ENCODE data around the gene ACKR2.
A peak's percentile ranks its signal among the peaks of the same experiment; 100 is the strongest.

Gene ACKR2

GRCh38 chr3:42839616-42840015 is 30.4 kb downstream of the ACKR2 start:
- H3K27ac ChIP-seq (ENCODE audit: extremely low read depth, low read depth, low read length): no peak overlapping the region
- ChIA-PET CTCF (interaction anchor here (0.5 to 3.6 kb wide), 21 partner anchors 8 to 651 kb away, joined by 3 to 48 read pairs (median 3); no protein-coding TSS in a partner anchor), POLR2A (no interaction called here)
- H3K4me1 ChIP-seq (ENCODE audit: control insufficient read depth, insufficient read depth, low read length): no peaks in the 10 kb centered on the region
- H3K36me3 ChIP-seq (ENCODE audit: control insufficient read depth in 2 of 2, insufficient read depth in 1 of 2, low read length in 2 of 2): no peaks in the 10 kb centered on the region
- peak; percentile 53 for TF ChIP-seq ZNF654 (tag by site-specific recombination; IDR thresholded peaks at IDR 0.05; ENCODE audit: low read depth)
- TF ChIP-seq, protein P1, sequence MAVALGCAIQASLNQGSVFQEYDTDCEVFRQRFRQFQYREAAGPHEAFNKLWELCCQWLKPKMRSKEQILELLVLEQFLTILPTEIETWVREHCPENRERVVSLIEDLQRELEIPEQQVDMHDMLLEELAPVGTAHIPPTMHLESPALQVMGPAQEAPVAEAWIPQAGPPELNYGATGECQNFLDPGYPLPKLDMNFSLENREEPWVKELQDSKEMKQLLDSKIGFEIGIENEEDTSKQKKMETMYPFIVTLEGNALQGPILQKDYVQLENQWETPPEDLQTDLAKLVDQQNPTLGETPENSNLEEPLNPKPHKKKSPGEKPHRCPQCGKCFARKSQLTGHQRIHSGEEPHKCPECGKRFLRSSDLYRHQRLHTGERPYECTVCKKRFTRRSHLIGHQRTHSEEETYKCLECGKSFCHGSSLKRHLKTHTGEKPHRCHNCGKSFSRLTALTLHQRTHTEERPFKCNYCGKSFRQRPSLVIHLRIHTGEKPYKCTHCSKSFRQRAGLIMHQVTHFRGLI (tag by site-specific recombination; IDR thresholded peaks at IDR 0.05): peak; percentile 37; the same call in 1 of the 2 replicates
- TF ChIP-seq ZNF658 (tag by site-specific recombination; IDR thresholded peaks at IDR 0.05): no peak
- TF ChIP-seq, protein P2, sequence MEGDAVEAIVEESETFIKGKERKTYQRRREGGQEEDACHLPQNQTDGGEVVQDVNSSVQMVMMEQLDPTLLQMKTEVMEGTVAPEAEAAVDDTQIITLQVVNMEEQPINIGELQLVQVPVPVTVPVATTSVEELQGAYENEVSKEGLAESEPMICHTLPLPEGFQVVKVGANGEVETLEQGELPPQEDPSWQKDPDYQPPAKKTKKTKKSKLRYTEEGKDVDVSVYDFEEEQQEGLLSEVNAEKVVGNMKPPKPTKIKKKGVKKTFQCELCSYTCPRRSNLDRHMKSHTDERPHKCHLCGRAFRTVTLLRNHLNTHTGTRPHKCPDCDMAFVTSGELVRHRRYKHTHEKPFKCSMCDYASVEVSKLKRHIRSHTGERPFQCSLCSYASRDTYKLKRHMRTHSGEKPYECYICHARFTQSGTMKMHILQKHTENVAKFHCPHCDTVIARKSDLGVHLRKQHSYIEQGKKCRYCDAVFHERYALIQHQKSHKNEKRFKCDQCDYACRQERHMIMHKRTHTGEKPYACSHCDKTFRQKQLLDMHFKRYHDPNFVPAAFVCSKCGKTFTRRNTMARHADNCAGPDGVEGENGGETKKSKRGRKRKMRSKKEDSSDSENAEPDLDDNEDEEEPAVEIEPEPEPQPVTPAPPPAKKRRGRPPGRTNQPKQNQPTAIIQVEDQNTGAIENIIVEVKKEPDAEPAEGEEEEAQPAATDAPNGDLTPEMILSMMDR (tag by site-specific recombination; IDR thresholded peaks at IDR 0.05): 0 out of 2 replicates have a peak, but pooled peaks have one; percentile 34
- no peak for TF ChIP-seq REPIN1 (tag by site-specific recombination; IDR thresholded peaks at IDR 0.05; ENCODE audit: low read depth)
- no peak for TF ChIP-seq AEBP2 (tag by site-specific recombination; IDR thresholded peaks at IDR 0.05; ENCODE audit: borderline replicate concordance)
- H3K4me3 ChIP-seq (ENCODE audit: low read depth, low read length): no peak overlapping the region
- no peaks in the 10 kb centered on the region for H3K9me3 ChIP-seq (ENCODE audit: control insufficient read depth, insufficient read depth, low read depth, low read length)

GRCh38 chr3:42841332-42841731 is 32.1 kb downstream of the ACKR2 start:
- no peaks in the 10 kb centered on the region for H3K36me3 ChIP-seq (ENCODE audit: control insufficient read depth in 2 of 2, insufficient read depth in 1 of 2, low read length in 2 of 2)
- POLR2A ChIA-PET: interaction anchor here (0.6 kb wide), 1 partner anchor 65 kb away, joined by 5 read pairs; no protein-coding TSS in a partner anchor
- CTCF ChIA-PET: interaction anchor here (0.7 to 3.6 kb wide), 5 partner anchors 11 to 611 kb away, joined by 3 to 48 read pairs (median 3); no protein-coding TSS in a partner anchor
- TF ChIP-seq, protein P3, sequence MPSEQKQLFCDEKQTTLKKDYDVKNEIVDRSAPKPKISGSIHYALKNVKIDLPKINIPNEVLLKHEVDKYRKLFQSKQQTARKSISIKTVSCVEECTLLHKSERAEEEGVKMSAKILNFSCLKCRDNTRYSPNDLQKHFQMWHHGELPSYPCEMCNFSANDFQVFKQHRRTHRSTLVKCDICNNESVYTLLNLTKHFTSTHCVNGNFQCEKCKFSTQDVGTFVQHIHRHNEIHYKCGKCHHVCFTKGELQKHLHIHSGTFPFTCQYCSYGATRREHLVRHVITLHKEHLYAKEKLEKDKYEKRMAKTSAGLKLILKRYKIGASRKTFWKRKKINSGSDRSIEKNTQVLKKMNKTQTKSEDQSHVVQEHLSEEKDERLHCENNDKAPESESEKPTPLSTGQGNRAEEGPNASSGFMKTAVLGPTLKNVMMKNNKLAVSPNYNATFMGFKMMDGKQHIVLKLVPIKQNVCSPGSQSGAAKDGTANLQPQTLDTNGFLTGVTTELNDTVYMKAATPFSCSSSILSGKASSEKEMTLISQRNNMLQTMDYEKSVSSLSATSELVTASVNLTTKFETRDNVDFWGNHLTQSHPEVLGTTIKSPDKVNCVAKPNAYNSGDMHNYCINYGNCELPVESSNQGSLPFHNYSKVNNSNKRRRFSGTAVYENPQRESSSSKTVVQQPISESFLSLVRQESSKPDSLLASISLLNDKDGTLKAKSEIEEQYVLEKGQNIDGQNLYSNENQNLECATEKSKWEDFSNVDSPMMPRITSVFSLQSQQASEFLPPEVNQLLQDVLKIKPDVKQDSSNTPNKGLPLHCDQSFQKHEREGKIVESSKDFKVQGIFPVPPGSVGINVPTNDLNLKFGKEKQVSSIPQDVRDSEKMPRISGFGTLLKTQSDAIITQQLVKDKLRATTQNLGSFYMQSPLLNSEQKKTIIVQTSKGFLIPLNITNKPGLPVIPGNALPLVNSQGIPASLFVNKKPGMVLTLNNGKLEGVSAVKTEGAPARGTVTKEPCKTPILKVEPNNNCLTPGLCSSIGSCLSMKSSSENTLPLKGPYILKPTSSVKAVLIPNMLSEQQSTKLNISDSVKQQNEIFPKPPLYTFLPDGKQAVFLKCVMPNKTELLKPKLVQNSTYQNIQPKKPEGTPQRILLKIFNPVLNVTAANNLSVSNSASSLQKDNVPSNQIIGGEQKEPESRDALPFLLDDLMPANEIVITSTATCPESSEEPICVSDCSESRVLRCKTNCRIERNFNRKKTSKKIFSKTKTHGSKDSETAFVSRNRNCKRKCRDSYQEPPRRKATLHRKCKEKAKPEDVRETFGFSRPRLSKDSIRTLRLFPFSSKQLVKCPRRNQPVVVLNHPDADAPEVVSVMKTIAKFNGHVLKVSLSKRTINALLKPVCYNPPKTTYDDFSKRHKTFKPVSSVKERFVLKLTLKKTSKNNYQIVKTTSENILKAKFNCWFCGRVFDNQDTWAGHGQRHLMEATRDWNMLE (tag by site-specific recombination; conservative IDR thresholded peaks at IDR 0.05; ENCODE audit: low read depth): no peak
- TF ChIP-seq ZNF184 (tag by site-specific recombination; IDR thresholded peaks at IDR 0.05): no peak
- no peak for TF ChIP-seq ZNF510 (tag by site-specific recombination; IDR thresholded peaks at IDR 0.05; ENCODE audit: insufficient replicate concordance)
- no peaks in the 10 kb centered on the region for H3K4me1 ChIP-seq (ENCODE audit: control insufficient read depth, insufficient read depth, low read length)
- no peaks in the 10 kb centered on the region for H3K9me3 ChIP-seq (ENCODE audit: control insufficient read depth, insufficient read depth, low read depth, low read length)
- no peak overlapping the region for H3K27ac ChIP-seq (ENCODE audit: extremely low read depth, low read depth, low read length)
- H3K4me3 ChIP-seq (ENCODE audit: low read depth, low read length): no peak overlapping the region

Measured in HEK293 (cell line).